ENCODE results near the gene ATP7B.

DNA sequence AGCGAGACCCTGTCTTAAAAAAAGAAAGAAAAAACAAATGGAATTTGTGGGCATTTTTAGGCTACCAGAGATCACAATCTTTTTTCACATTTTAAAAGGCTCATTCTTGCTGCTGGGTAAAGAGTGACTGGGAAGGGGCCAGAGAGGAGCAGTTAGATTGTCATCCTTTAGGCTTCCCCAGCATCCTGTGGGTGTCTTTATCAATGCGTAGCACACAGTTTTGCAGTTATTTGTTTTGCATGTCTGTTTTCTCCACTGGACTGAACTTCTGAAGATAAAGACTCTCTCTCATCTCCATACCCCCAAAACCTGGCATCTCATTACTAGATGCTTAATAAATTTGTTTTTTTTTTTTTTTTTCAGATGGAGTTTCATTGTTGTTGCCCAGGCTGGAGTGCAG is 11.1 kb upstream of the ATP7B start:
- no peak for TF ChIP-seq CTCF (conservative IDR thresholded peaks at IDR 0.05; ENCODE audit: low read depth in 2 of 2)
- no peak for TF ChIP-seq ZNF331 (CRISPR knock-in tag; IDR thresholded peaks at IDR 0.05; ENCODE audit: low read depth)
- no peak for TF ChIP-seq POLR2AphosphoS5 (IDR thresholded peaks at IDR 0.05; ENCODE audit: low read depth)
- TF ChIP-seq EZH2 (IDR thresholded peaks at IDR 0.05; ENCODE audit: low read depth, unreplicated experiment) = no peak
- no peak for TF ChIP-seq EZH2phosphoT487 (IDR thresholded peaks at IDR 0.05; ENCODE audit: unreplicated experiment)
- no peak for TF ChIP-seq JUNB (IDR thresholded peaks at IDR 0.05; ENCODE audit: unreplicated experiment)
- no peak for TF ChIP-seq STAT1 (IDR thresholded peaks at IDR 0.05; ENCODE audit: unreplicated experiment)
- no peak for TF ChIP-seq CREB1 (CRISPR knock-in tag; IDR thresholded peaks at IDR 0.05; ENCODE audit: low read depth)
- no peak for TF ChIP-seq REST (IDR thresholded peaks at IDR 0.05; ENCODE audit: unreplicated experiment)
- TF ChIP-seq ZNF114 (CRISPR knock-in tag; IDR thresholded peaks at IDR 0.05) = no peak
- TF ChIP-seq, protein P1, sequence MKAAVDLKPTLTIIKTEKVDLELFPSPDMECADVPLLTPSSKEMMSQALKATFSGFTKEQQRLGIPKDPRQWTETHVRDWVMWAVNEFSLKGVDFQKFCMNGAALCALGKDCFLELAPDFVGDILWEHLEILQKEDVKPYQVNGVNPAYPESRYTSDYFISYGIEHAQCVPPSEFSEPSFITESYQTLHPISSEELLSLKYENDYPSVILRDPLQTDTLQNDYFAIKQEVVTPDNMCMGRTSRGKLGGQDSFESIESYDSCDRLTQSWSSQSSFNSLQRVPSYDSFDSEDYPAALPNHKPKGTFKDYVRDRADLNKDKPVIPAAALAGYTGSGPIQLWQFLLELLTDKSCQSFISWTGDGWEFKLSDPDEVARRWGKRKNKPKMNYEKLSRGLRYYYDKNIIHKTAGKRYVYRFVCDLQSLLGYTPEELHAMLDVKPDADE (IDR thresholded peaks at IDR 0.05) = no peak
- no peak for TF ChIP-seq NANOG (IDR thresholded peaks at IDR 0.05; ENCODE audit: borderline replicate concordance)
- TF ChIP-seq, protein P2, sequence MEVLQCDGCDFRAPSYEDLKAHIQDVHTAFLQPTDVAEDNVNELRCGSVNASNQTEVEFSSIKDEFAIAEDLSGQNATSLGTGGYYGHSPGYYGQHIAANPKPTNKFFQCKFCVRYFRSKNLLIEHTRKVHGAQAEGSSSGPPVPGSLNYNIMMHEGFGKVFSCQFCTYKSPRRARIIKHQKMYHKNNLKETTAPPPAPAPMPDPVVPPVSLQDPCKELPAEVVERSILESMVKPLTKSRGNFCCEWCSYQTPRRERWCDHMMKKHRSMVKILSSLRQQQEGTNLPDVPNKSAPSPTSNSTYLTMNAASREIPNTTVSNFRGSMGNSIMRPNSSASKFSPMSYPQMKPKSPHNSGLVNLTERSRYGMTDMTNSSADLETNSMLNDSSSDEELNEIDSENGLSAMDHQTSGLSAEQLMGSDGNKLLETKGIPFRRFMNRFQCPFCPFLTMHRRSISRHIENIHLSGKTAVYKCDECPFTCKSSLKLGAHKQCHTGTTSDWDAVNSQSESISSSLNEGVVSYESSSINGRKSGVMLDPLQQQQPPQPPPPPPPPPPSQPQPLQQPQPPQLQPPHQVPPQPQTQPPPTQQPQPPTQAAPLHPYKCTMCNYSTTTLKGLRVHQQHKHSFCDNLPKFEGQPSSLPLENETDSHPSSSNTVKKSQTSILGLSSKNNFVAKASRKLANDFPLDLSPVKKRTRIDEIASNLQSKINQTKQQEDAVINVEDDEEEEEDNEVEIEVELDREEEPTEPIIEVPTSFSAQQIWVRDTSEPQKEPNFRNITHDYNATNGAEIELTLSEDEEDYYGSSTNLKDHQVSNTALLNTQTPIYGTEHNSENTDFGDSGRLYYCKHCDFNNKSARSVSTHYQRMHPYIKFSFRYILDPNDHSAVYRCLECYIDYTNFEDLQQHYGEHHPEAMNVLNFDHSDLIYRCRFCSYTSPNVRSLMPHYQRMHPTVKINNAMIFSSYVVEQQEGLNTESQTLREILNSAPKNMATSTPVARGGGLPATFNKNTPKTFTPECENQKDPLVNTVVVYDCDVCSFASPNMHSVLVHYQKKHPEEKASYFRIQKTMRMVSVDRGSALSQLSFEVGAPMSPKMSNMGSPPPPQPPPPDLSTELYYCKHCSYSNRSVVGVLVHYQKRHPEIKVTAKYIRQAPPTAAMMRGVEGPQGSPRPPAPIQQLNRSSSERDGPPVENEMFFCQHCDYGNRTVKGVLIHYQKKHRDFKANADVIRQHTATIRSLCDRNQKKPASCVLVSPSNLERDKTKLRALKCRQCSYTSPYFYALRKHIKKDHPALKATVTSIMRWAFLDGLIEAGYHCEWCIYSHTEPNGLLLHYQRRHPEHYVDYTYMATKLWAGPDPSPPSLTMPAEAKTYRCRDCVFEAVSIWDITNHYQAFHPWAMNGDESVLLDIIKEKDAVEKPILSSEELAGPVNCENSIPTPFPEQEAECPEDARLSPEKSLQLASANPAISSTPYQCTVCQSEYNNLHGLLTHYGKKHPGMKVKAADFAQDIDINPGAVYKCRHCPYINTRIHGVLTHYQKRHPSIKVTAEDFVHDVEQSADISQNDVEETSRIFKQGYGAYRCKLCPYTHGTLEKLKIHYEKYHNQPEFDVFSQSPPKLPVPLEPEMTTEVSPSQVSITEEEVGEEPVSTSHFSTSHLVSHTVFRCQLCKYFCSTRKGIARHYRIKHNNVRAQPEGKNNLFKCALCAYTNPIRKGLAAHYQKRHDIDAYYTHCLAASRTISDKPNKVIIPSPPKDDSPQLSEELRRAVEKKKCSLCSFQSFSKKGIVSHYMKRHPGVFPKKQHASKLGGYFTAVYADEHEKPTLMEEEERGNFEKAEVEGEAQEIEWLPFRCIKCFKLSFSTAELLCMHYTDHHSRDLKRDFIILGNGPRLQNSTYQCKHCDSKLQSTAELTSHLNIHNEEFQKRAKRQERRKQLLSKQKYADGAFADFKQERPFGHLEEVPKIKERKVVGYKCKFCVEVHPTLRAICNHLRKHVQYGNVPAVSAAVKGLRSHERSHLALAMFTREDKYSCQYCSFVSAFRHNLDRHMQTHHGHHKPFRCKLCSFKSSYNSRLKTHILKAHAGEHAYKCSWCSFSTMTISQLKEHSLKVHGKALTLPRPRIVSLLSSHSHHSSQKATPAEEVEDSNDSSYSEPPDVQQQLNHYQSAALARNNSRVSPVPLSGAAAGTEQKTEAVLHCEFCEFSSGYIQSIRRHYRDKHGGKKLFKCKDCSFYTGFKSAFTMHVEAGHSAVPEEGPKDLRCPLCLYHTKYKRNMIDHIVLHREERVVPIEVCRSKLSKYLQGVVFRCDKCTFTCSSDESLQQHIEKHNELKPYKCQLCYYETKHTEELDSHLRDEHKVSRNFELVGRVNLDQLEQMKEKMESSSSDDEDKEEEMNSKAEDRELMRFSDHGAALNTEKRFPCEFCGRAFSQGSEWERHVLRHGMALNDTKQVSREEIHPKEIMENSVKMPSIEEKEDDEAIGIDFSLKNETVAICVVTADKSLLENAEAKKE (CRISPR knock-in tag; IDR thresholded peaks at IDR 0.05) = no peak
